ENCODE results near the gene STK4.

DNA sequence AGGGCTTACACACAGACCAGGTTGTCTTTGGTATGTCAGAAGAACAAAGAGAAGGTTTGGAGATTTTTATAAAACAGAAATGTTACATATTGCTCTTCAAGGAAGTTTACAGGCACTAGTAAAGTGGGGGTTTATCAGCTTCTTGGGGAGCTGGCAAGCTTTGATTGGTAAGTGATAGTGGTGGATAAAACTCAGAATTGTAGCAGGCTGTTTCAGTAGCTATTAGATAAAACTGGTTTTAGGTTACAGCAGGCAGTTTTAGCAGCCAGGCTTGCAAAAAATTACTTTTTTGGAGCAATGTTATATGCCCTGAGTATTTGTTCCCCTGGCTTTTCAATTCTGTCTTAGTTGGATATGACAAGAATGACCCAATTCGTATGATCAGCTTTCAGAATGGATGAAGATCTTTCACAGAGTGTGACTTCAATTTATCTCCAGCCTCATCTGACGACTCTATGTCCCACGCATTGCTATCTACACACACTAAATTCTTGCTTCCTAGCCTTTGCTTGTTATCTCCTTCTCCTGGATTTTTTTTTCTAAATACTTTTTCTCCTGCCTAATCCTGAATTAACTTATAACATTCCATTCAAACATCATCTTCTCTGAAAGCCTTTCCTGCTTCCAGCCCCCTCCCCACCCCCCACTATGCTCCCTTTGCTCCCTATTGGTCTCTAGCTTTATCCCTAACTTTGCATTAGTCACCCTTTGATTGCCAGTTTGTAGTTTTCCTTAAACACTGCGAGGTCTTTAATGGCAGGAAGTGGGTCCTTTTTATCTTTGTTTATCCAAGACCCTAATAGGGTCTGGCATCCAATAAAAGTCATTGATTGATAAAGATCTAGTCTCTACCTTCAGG, 5.1 kb upstream of the STK4 start:
- TF ChIP-seq, protein P1, sequence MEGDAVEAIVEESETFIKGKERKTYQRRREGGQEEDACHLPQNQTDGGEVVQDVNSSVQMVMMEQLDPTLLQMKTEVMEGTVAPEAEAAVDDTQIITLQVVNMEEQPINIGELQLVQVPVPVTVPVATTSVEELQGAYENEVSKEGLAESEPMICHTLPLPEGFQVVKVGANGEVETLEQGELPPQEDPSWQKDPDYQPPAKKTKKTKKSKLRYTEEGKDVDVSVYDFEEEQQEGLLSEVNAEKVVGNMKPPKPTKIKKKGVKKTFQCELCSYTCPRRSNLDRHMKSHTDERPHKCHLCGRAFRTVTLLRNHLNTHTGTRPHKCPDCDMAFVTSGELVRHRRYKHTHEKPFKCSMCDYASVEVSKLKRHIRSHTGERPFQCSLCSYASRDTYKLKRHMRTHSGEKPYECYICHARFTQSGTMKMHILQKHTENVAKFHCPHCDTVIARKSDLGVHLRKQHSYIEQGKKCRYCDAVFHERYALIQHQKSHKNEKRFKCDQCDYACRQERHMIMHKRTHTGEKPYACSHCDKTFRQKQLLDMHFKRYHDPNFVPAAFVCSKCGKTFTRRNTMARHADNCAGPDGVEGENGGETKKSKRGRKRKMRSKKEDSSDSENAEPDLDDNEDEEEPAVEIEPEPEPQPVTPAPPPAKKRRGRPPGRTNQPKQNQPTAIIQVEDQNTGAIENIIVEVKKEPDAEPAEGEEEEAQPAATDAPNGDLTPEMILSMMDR (IDR thresholded peaks at IDR 0.05) = no peak
- no peak for TF ChIP-seq POLR2A (IDR thresholded peaks at IDR 0.05)
- TF ChIP-seq EP300 (IDR thresholded peaks at IDR 0.05) = no peak

Data from ovary (tissue), 3 donors.